Measurements from ENCODE around the gene BARHL2. TPM values are rescaled to one million over a fixed set of nuclear protein-coding genes. Genes with fewer than 3 reads are reported as not detected.

The BARHL2 gene
- total and polyA plus RNA-seq, 8 donors: not detected

GRCh38 chr1:90671741-90672140 is 45.4 kb downstream of the BARHL2 start:
- Histone ChIP-seq H3K9me3 (no peaks in the 10 kb centered on the region), H3K27me3 (no peaks in the 10 kb centered on the region), H3K27ac (no peak overlapping the region), H3K36me3 (no peaks in the 10 kb centered on the region), H3K4me3 (no peak overlapping the region), H3K4me1 (no peaks in the 10 kb centered on the region)
- TF ChIP-seq CTCF (IDR thresholded peaks at IDR 0.05): no peak
- ATAC-seq (peak in 2 of 4 donors; percentile 53 to 58), DNase-seq (no peak), FAIRE-seq (no peak)
- intact Hi-C loops (cut with DNase I): no loop called here
- WGBS, 2 donors: 31 to 44% methylated on average over 3 of the region's 3 CpGs

- no peak overlapping the region for H3K27ac ChIP-seq
- no peaks in the 10 kb centered on the region for H3K27me3 ChIP-seq
- H3K4me3 ChIP-seq: no peak overlapping the region
- FAIRE-seq: no peak
- 85 to 100% methylated on average over 1 of the region's 1 CpG for WGBS, 2 donors
- no peak for TF ChIP-seq CTCF (IDR thresholded peaks at IDR 0.05)
- intact Hi-C loops (cut with DNase I): no loop called here
- DNase-seq: no peak
- H3K9me3 ChIP-seq: no peaks in the 10 kb centered on the region
- no peaks in the 10 kb centered on the region for H3K36me3 ChIP-seq
- no peaks in the 10 kb centered on the region for H3K4me1 ChIP-seq
- no peak for ATAC-seq
Measured at GRCh38 chr1:90671251-90671650, 45.9 kb downstream of the BARHL2 start.
